Mesendoderm (in vitro differentiated cells): ENCODE results near the gene LAMA4.
A peak's percentile ranks its signal among the peaks of the same experiment; 100 is the strongest.

Source experiments
- DNase-seq: peaks from one replicate; pipeline ENCODE4 v3.0.0; 2013
- H2AK5ac ChIP-seq: 2 replicates; pipeline ENCODE4 v1.6.1; 2013; ENCODE audit warnings: low read length, inconsistent platforms
- H2BK120ac ChIP-seq: 2 replicates; pipeline ENCODE4 v1.6.1; 2013; ENCODE audit warnings: low read depth, mild to moderate bottlenecking, low read length, moderate library complexity, mixed read lengths
- H2BK15ac ChIP-seq: replicated peaks from 2 replicates; pipeline ENCODE4 v1.6.1; 2013; ENCODE audit warnings: low read depth, mild to moderate bottlenecking, moderate library complexity
- H2BK5ac ChIP-seq: 2 replicates; pipeline ENCODE4 v1.6.1; 2013; ENCODE audit warnings: low read length, inconsistent platforms
- H3K18ac ChIP-seq: 2 replicates; pipeline ENCODE4 v1.6.1; 2013; ENCODE audit warnings: mild to moderate bottlenecking, low read length, mixed read lengths
- H3K23ac ChIP-seq: one replicate; pipeline ENCODE4 v1.6.1; 2013; ENCODE audit warnings: low read length
- H3K27ac ChIP-seq: 2 replicates; pipeline ENCODE4 v1.5.1; 2013; ENCODE audit warnings: low read depth, mild to moderate bottlenecking, inconsistent platforms, low read length, moderate library complexity
- H3K27me3 ChIP-seq: 2 replicates; pipeline ENCODE4 v1.6.1; 2013; ENCODE audit warnings: low read length, control low read depth, mild to moderate bottlenecking, inconsistent platforms; ENCODE audit not compliant: insufficient read depth, poor library complexity
- H3K36me3 ChIP-seq: 2 replicates; pipeline ENCODE4 v1.6.1; 2013; ENCODE audit warnings: low read length, inconsistent platforms; ENCODE audit not compliant: control insufficient read depth, insufficient read depth
- H3K4ac ChIP-seq: one replicate; pipeline ENCODE4 v1.6.1; 2013; ENCODE audit warnings: low read depth, mild to moderate bottlenecking, low read length, moderate library complexity
- H3K4me1 ChIP-seq: 2 replicates; pipeline ENCODE4 v1.6.1; 2013; ENCODE audit warnings: low read depth, low read length, inconsistent platforms; ENCODE audit not compliant: control insufficient read depth
- H3K4me2 ChIP-seq: 2 replicates; pipeline ENCODE4 v1.6.1; 2013; ENCODE audit warnings: low read length
- H3K4me3 ChIP-seq: 2 replicates; pipeline ENCODE4 v1.5.1; 2013; ENCODE audit warnings: mild to moderate bottlenecking, low read length
- H3K56ac ChIP-seq: one replicate; pipeline ENCODE4 v1.6.1; 2013; ENCODE audit warnings: low read length
- H3K79me1 ChIP-seq: 2 replicates; pipeline ENCODE4 v1.6.1; 2013; ENCODE audit warnings: low read length, inconsistent platforms
- H3K79me2 ChIP-seq: 2 replicates; pipeline ENCODE4 v1.6.1; 2013; ENCODE audit warnings: mild to moderate bottlenecking, low read length; ENCODE audit not compliant: control insufficient read depth, insufficient read depth
- H3K9ac ChIP-seq: 2 replicates; pipeline ENCODE4 v1.6.1; 2013; ENCODE audit warnings: low read length, inconsistent platforms
- H4K5ac ChIP-seq: one replicate; pipeline ENCODE4 v1.6.1; 2013; ENCODE audit warnings: low read length
- H4K8ac ChIP-seq: one replicate; pipeline ENCODE4 v1.6.1; 2013; ENCODE audit warnings: low read depth, mild to moderate bottlenecking, control low read depth, low read length, moderate library complexity
- WGBS: extraction: QIAGEN DNeasy Blood & Tissue Kit; methylation state at CpG from one replicate; pipeline ENCODE4 v1.1.7; 2013; ENCODE audit warnings: low lambda C conversion rate, missing lambda C conversion rate; ENCODE audit not compliant: insufficient coverage; ENCODE audit errors: extremely low coverage; 5-methylcytosine and 5-hydroxymethylcytosine counted together

The LAMA4 gene

DNA sequence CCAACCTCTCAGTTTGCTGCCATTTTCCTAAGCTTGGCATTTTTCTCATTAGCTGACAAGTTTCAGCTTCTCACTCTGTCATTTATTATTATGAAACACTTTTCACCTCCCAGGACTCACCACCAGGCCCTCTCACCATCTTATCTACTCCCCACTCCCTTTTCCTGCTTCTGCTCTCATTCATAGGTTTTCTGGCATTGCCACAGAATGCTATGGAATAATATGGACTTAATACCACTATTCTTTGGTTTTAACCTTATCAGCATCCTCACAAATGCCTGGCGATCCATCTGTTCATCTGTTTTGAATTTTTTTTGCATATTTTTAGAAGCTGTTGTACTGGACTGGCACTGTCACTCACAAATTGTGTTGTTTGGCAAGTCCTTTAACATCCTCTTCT, 16.4 kb upstream of the LAMA4 start:
- no peak overlapping the region for H2BK5ac ChIP-seq
- no peak overlapping the region for H4K8ac ChIP-seq
- no CpG with 5 or more reads among the region's 1 CpG for WGBS
- H4K5ac ChIP-seq: no peak overlapping the region
- no peak overlapping the region for H3K4me3 ChIP-seq
- H2AK5ac ChIP-seq: no peak overlapping the region
- H2BK15ac ChIP-seq: no peak overlapping the region
- H3K79me2 ChIP-seq: no peaks in the 10 kb centered on the region
- no peak overlapping the region for H3K56ac ChIP-seq
- DNase-seq: no peak
- H3K4me1 ChIP-seq: no peaks in the 10 kb centered on the region
- H3K18ac ChIP-seq: no peak overlapping the region
- no peaks in the 10 kb centered on the region for H3K79me1 ChIP-seq
- no peak overlapping the region for H3K4me2 ChIP-seq
- H3K27ac ChIP-seq: no peak overlapping the region
- H3K4ac ChIP-seq: no peak overlapping the region
- H3K36me3 ChIP-seq: no peaks in the 10 kb centered on the region
- H3K9ac ChIP-seq: no peak overlapping the region
- no peak overlapping the region for H2BK120ac ChIP-seq
- no peaks in the 10 kb centered on the region for H3K27me3 ChIP-seq
- no peak overlapping the region for H3K23ac ChIP-seq

DNA sequence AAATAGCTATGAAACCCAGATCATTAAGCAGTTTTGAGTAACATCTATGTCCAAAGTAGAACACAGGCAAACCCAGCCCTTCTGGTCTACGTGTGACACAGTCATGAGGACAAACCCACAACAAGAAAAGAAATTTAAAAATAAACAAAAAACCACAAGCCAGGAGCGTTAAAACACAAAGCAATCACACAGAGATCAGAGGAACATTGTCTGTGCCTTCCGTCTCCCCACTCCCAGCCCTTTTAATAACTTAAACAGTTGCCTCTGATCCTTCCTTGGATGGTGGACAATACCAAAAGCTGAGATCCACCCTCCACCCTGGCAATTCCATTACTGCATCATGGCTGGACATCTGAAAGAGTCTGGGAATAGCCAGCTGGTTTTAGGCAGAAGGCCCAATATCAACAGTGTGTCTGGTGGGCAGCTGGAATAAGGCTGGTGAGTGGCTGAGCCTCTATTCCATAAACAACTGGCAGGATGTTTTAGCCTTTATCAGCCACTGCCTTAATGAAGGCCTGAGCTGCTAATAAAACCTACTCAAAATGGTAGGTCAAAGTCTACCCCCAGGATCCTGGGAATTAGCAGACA, 15.7 kb upstream of the LAMA4 start:
- Histone ChIP-seq H3K23ac (no peak overlapping the region), H3K18ac (no peak overlapping the region), H3K79me2 (no peaks in the 10 kb centered on the region), H4K8ac (no peak overlapping the region), H3K56ac (no peak overlapping the region), H3K4me3 (no peak overlapping the region), H2BK5ac (no peak overlapping the region), H3K36me3 (no peaks in the 10 kb centered on the region), H3K9ac (no peak overlapping the region), H3K79me1 (no peaks in the 10 kb centered on the region), H3K4me2 (no peak overlapping the region), H3K4ac (no peak overlapping the region), H2BK15ac (no peak overlapping the region), H2AK5ac (no peak overlapping the region), H4K5ac (no peak overlapping the region), H3K27me3 (no peaks in the 10 kb centered on the region), H2BK120ac (no peak overlapping the region), H3K27ac (no peak overlapping the region), H3K4me1 (no peaks in the 10 kb centered on the region)
- no peak for DNase-seq
- WGBS: no CpG with 5 or more reads among the region's 3 CpGs

DNA sequence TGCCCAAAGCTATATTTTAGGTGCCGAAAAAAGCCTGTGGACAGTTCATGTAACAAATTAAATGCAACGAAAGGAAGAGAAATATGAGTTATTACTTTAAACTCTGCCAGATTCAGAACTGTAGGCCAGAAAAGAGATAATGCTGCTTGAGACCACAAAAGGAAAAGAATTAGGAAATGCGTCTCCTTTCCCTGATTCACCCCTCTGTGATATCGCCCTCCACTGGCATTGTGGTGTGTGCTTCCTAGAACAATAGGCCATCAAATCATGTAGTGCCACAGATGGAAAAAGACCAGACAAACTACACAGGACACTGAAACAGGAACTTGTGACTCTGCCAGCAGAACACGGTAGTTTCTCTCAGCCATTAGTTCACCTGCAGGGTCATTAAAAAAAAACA, 14.7 kb upstream of the LAMA4 start:
- DNase-seq: peak; percentile 29
- no CpG with 5 or more reads among the region's 5 CpGs for WGBS

DNA sequence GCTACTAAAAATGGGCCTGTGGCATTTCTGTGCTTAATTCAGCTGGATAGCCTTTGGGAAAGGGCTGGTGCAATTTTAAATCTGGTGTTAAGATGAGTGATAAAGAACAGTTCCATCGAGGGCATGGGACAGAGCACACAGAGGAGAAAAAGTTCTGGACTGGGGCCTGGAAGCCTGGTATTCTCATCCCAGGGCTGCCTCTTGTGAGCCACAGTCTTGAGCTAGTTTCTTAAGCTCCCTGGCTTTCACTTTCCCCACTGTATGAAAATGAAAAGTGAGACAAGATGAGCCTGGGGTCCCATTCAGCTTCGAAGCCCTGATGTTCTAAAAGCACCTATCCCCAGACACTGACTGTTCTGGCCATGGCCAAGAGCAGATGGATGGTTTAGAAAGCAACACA, 14.3 kb upstream of the LAMA4 start:
- H3K79me1 ChIP-seq: no peaks in the 10 kb centered on the region
- no peak for DNase-seq
- no peak overlapping the region for H4K5ac ChIP-seq
- H3K23ac ChIP-seq: no peak overlapping the region
- H2BK15ac ChIP-seq: no peak overlapping the region
- no peak overlapping the region for H2AK5ac ChIP-seq
- H3K27me3 ChIP-seq: no peaks in the 10 kb centered on the region
- H3K4me1 ChIP-seq: no peaks in the 10 kb centered on the region
- H3K18ac ChIP-seq: no peak overlapping the region
- H3K4ac ChIP-seq: no peak overlapping the region
- WGBS: no CpG with 5 or more reads among the region's 2 CpGs
- H3K79me2 ChIP-seq: no peaks in the 10 kb centered on the region
- H4K8ac ChIP-seq: no peak overlapping the region
- no peak overlapping the region for H3K4me2 ChIP-seq
- no peak overlapping the region for H2BK5ac ChIP-seq
- H3K9ac ChIP-seq: no peak overlapping the region
- no peak overlapping the region for H3K56ac ChIP-seq
- no peak overlapping the region for H3K27ac ChIP-seq
- H2BK120ac ChIP-seq: peak overlapping the region; percentile 38
- H3K36me3 ChIP-seq: no peaks in the 10 kb centered on the region
- H3K4me3 ChIP-seq: no peak overlapping the region

More for the DNA sequence above, 14.7 kb upstream of the LAMA4 start:
- Histone ChIP-seq H3K4ac (no peak overlapping the region), H3K56ac (no peak overlapping the region), H3K36me3 (no peaks in the 10 kb centered on the region), H3K4me2 (no peak overlapping the region), H2AK5ac (no peak overlapping the region), H3K23ac (no peak overlapping the region), H3K27ac (no peak overlapping the region), H2BK5ac (no peak overlapping the region), H2BK15ac (no peak overlapping the region), H2BK120ac (no peak overlapping the region), H3K9ac (no peak overlapping the region), H3K18ac (no peak overlapping the region), H3K4me3 (no peak overlapping the region), H3K27me3 (no peaks in the 10 kb centered on the region), H4K8ac (no peak overlapping the region), H3K4me1 (no peaks in the 10 kb centered on the region), H3K79me2 (no peaks in the 10 kb centered on the region), H3K79me1 (no peaks in the 10 kb centered on the region), H4K5ac (no peak overlapping the region)

DNA sequence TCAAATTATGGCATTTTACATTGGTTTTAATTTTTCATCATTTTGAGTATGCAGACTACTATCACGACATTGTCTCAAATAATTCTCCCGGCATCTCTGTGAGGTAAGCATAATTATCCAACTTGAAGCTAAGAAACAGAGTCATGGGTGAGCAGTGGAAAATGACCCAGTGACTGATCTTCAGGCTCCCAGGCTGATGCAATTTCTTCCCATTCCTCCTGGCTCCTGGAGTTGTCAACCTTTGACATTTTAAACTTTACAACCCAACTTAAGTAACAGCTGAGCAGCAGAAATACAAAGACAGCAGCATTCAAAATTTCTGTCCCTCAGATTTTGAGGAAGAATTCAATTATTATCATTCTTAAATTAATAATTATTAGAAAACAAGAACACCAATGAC, 13.7 kb upstream of the LAMA4 start:
- Histone ChIP-seq H3K27me3 (no peaks in the 10 kb centered on the region), H4K5ac (no peak overlapping the region), H3K36me3 (no peaks in the 10 kb centered on the region), H3K23ac (no peak overlapping the region), H3K18ac (no peak overlapping the region), H2BK15ac (no peak overlapping the region), H3K79me1 (no peaks in the 10 kb centered on the region), H2AK5ac (no peak overlapping the region), H3K79me2 (no peaks in the 10 kb centered on the region), H2BK120ac (no peak overlapping the region), H4K8ac (peak overlapping the region; percentile 5), H2BK5ac (no peak overlapping the region), H3K27ac (no peak overlapping the region), H3K56ac (no peak overlapping the region), H3K4me1 (no peaks in the 10 kb centered on the region), H3K9ac (no peak overlapping the region), H3K4me3 (no peak overlapping the region), H3K4me2 (no peak overlapping the region), H3K4ac (no peak overlapping the region)
- no CpG with 5 or more reads among the region's 2 CpGs for WGBS
- no peak for DNase-seq

DNA sequence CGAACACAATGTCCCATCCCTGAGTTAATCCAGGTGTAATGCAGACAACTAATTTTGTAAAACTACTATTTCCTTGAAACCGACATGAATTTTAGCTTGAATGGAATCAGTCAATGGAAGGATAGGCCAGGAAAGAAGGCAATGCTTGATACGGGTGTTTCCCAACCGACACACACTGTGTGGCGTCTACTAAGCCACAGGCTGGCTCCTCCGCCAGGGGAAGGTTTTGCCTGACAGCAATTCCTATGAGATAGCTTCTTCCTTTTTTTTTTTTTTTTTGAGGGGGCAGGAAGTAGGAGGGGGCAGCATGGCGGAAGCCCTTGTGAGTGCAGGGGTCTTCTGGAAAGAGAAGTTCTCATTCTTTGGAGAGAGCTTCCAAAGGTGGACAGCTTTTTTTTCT, 12.0 kb upstream of the LAMA4 start:
- no peak overlapping the region for H3K18ac ChIP-seq
- no peak overlapping the region for H3K4ac ChIP-seq
- H3K79me2 ChIP-seq: no peaks in the 10 kb centered on the region
- no peak overlapping the region for H3K56ac ChIP-seq
- H3K27me3 ChIP-seq: no peaks in the 10 kb centered on the region
- H3K79me1 ChIP-seq: no peaks in the 10 kb centered on the region
- H3K4me2 ChIP-seq: no peak overlapping the region
- H3K36me3 ChIP-seq: no peaks in the 10 kb centered on the region
- H3K9ac ChIP-seq: no peak overlapping the region
- H2BK120ac ChIP-seq: no peak overlapping the region
- H3K4me3 ChIP-seq: no peak overlapping the region
- no peak overlapping the region for H3K23ac ChIP-seq
- no peak overlapping the region for H4K5ac ChIP-seq
- no peak overlapping the region for H4K8ac ChIP-seq
- H3K27ac ChIP-seq: no peak overlapping the region
- H2BK15ac ChIP-seq: no peak overlapping the region
- DNase-seq: no peak
- H2AK5ac ChIP-seq: no peak overlapping the region
- WGBS: no CpG with 5 or more reads among the region's 7 CpGs
- no peak overlapping the region for H2BK5ac ChIP-seq
- no peaks in the 10 kb centered on the region for H3K4me1 ChIP-seq
